ENCODE results near the gene PTPN7. TPM values are rescaled to one million over a fixed set of nuclear protein-coding genes. Genes with fewer than 3 reads are reported as not detected.

PTPN7 gene
- total RNA-seq (2021; ENCODE audit: unreplicated experiment) (0.33 TPM), Bru-seq, nascent RNA (percentile 6 among the genes with signal in this experiment), BruChase-seq, experiment 1, labeled RNA remaining after a 2-hour chase (percentile 12 among the genes with signal in this experiment), BruChase-seq, experiment 2, labeled RNA remaining after a 6-hour chase (percentile 10 among the genes with signal in this experiment)
- not detected for polyA plus RNA-seq (2012; ENCODE audit: insufficient read length)
- long read RNA-seq, partial matches to known transcripts = 0 of 4 reads
- long read RNA-seq, other reads (novel, unspliced or antisense) = 4 of 4 reads

- POLR2A ChIA-PET = interaction anchor here (0.6 kb wide), 1 partner anchor 777 kb away, joined by 3 read pairs; no protein-coding TSS in a partner anchor
- BruUV-seq (replicated peaks) = no TSS peak
- Histone ChIP-seq H3K9me3 (ENCODE audit: control insufficient read depth, insufficient read depth, low read depth, low read length) (no peaks in the 10 kb centered on the region), H3K4me1 (ENCODE audit: control insufficient read depth, insufficient read depth, low read length) (peaks cover 1% of the 10 kb centered on the region; the same call in 1 of the 2 replicates), H3K27ac (ENCODE audit: low read length) (no peak within 1 kb of the TSS), H3K4me3 (ENCODE audit: low read depth in 2 of 2, low read length in 2 of 2) (no peak within 1 kb of the TSS), H3K36me3 (ENCODE audit: control insufficient read depth, insufficient read depth, low read length) (no peaks in the 10 kb centered on the region), H3K27me3 (ENCODE audit: control insufficient read depth, insufficient read depth, low read length) (no peaks in the 10 kb centered on the region)
- ATAC-seq (no peak), DNase-seq (ENCODE audit: low read depth, low spot score) (no peak)
- TF ChIP-seq SIN3A (IDR thresholded peaks at IDR 0.05; ENCODE audit: borderline replicate concordance, insufficient read depth, low read depth, low read length) (no peak), POLR2AphosphoS5 (IDR thresholded peaks at IDR 0.05; ENCODE audit: low read depth, low read length) (no peak), REST (IDR thresholded peaks at IDR 0.05; ENCODE audit: insufficient read depth in 1 of 2, low read depth in 2 of 2, low read length in 1 of 2) (no peak), TCF7L2 (IDR thresholded peaks at IDR 0.05; ENCODE audit: low read depth, low read length) (no peak)
- TF ChIP-seq, protein P1, sequence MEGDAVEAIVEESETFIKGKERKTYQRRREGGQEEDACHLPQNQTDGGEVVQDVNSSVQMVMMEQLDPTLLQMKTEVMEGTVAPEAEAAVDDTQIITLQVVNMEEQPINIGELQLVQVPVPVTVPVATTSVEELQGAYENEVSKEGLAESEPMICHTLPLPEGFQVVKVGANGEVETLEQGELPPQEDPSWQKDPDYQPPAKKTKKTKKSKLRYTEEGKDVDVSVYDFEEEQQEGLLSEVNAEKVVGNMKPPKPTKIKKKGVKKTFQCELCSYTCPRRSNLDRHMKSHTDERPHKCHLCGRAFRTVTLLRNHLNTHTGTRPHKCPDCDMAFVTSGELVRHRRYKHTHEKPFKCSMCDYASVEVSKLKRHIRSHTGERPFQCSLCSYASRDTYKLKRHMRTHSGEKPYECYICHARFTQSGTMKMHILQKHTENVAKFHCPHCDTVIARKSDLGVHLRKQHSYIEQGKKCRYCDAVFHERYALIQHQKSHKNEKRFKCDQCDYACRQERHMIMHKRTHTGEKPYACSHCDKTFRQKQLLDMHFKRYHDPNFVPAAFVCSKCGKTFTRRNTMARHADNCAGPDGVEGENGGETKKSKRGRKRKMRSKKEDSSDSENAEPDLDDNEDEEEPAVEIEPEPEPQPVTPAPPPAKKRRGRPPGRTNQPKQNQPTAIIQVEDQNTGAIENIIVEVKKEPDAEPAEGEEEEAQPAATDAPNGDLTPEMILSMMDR (IDR thresholded peaks at IDR 0.05) = no peak
- intact Hi-C loops (cut with micrococcal nuclease; ENCODE audit: unreplicated experiment) (no loop called here), in situ Hi-C loops (cut with HindIII; ENCODE audit: low pct_unique_long_range_greater_than_20kb, low sequenced_read_pairs) (no loop called here)
- CTCF ChIA-PET = interaction anchor here (0.6 to 1.0 kb wide), 3 partner anchors 33 to 516 kb away, joined by 3 to 9 read pairs (median 3); partner anchors contain the start of gene LGR6
These were observed at the start of gene PTPN7 for GRCh38 chr1:202160377-202160940. Gene PTPN7 (minus strand): TSS chr1:202160602. CDS start chr1:202159402, 1,200 bp downstream.

- no peak overlapping the region for H3K4me3 ChIP-seq (ENCODE audit: low read depth in 2 of 2, low read length in 2 of 2)
- in situ Hi-C loops (cut with HindIII; ENCODE audit: low pct_unique_long_range_greater_than_20kb, low sequenced_read_pairs) (loop anchor here (25.0 kb wide), 1 partner anchor 104 kb away; no protein-coding TSS in a partner anchor), intact Hi-C loops (cut with micrococcal nuclease; ENCODE audit: unreplicated experiment) (no loop called here)
- H3K27ac ChIP-seq (ENCODE audit: low read length) = no peak overlapping the region
- no peak for DNase-seq (ENCODE audit: low read depth, low spot score)
- TF ChIP-seq POLR2AphosphoS5 (IDR thresholded peaks at IDR 0.05; ENCODE audit: low read depth, low read length) (no peak), SIN3A (IDR thresholded peaks at IDR 0.05; ENCODE audit: borderline replicate concordance, insufficient read depth, low read depth, low read length) (no peak)
- TF ChIP-seq, protein P1 (IDR thresholded peaks at IDR 0.05) = no peak
- BruUV-seq (replicated peaks) = no TSS peak
- peaks cover 7% of the 10 kb centered on the region for H3K27me3 ChIP-seq (ENCODE audit: control insufficient read depth, insufficient read depth, low read length)
- ATAC-seq = no peak
- POLR2A ChIA-PET = no interaction called here
- no peaks in the 10 kb centered on the region for H3K4me1 ChIP-seq (ENCODE audit: control insufficient read depth, insufficient read depth, low read length)
- H3K36me3 ChIP-seq (ENCODE audit: control insufficient read depth, insufficient read depth, low read length) = no peaks in the 10 kb centered on the region
- H3K9me3 ChIP-seq (ENCODE audit: control insufficient read depth, insufficient read depth, low read depth, low read length) = no peaks in the 10 kb centered on the region
- CTCF ChIA-PET = no interaction called here
These were observed 48.0 kb upstream of the PTPN7 start for GRCh38 chr1:202208351-202208857.

Measured in Panc1 (cell line).